Measurements from ENCODE around the gene RHBDL1.

DNA sequence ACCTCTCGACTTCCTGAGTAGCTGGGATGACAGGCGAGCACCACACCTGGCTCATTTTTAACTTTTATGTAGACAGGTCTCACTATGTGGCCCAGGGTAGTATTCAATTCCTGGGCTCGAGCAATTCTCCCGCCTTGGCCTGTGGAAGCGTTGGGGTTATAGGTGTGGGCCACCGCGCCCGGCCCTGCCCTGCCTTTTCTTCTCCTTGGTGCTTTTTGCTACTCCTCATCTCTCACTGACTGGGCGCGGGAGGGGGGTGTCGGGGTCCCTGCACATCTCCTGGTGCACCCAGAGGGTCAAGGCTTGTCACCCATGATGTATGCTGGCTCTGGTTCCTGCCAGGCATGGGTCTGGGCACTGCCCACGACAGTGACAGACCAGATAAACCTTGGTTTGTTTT lies 30.9 kb upstream of the RHBDL1 start:
- TF ChIP-seq MYC (IDR thresholded peaks at IDR 0.05; ENCODE audit: low read depth, low read length) (no peak), EZH2 (IDR thresholded peaks at IDR 0.05; ENCODE audit: borderline replicate concordance, low read depth, low read length, severe bottlenecking) (no peak)

Data from endothelial cell of umbilical vein (primary cell).